ENCODE measurements around the gene CLTCL1. TPM values are rescaled to one million over a fixed set of nuclear protein-coding genes. Genes with fewer than 3 reads are reported as not detected.

The CLTCL1 gene
- total RNA-seq, 1 experiment from 2014 or later: 7.9 TPM

DNA sequence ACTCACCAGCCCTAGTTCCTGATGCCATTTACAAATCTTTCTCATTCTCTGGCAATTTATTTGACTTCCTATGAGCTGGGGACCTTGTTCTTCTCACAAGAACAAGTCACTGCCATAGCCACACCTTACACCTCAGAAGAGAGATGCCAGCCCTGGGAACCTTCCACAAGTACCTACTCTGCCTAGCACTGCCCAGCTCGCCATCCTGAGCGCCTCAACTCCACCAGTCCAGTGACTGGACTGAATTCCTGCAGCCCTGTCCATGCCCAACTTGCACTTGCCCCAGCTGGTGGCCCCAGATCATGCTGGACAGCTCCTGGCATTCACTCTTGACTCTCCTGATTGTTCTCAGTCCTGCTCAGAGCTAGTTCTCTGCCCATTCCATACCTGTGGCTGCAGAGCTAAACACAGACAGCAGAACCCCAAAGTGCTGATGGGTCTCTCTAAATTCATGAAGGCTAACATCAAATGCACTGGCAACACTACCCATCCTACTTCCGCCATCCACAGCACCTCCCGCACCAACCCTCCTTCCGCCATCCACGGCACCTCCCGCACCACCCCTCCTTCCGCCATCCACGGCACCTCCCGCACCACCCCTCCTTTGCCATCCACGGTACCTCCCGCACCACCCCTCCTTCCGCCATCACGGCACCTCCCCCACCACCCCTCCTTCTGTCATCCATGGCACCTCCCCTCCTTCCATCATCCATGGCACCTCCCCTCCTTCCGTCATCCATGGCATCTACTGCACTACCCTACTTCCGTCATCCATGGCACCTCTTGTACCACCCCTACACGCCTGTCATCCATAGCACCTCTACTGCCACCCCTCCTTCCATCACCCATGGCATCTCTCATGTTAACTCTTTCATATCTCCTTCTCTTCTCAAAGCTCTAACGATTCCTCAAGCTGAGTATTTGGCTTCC lies 89.4 kb downstream of the CLTCL1 start:
- ChIA-PET POLR2A (no interaction called here), CTCF (interaction anchor here (0.6 kb wide), 1 partner anchor 1216 kb away, joined by 9 read pairs; no protein-coding TSS in a partner anchor)
- Histone ChIP-seq H3K36me3 (ENCODE audit: control insufficient read depth, insufficient read depth, low read length) (no peaks in the 10 kb centered on the region), H3K27me3 (replicated peaks; ENCODE audit: control insufficient read depth, insufficient read depth, low read length) (no peaks in the 10 kb centered on the region), H3K9me3 (no peaks in the 10 kb centered on the region), H3K4me1 (no peaks in the 10 kb centered on the region), H3K4me3 (ENCODE audit: low read depth, low read length) (no peak overlapping the region)
- Mint-ChIP-seq H3K27me3 (ENCODE audit: insufficient read depth, unreplicated experiment) (no peaks in the 10 kb centered on the region), H3K36me3 (ENCODE audit: insufficient read depth, unreplicated experiment) (peaks cover 7% of the 10 kb centered on the region), H3K9me3 (ENCODE audit: unreplicated experiment) (no peaks in the 10 kb centered on the region), H3K4me3 (ENCODE audit: unreplicated experiment) (no peak overlapping the region), H3K4me1 (ENCODE audit: low read depth, unreplicated experiment) (no peaks in the 10 kb centered on the region), H3K27ac (ENCODE audit: unreplicated experiment) (no peak overlapping the region)
- no TSS peak for BruUV-seq (replicated peaks)
- no peak for DNase-seq
- TF ChIP-seq, protein P1, sequence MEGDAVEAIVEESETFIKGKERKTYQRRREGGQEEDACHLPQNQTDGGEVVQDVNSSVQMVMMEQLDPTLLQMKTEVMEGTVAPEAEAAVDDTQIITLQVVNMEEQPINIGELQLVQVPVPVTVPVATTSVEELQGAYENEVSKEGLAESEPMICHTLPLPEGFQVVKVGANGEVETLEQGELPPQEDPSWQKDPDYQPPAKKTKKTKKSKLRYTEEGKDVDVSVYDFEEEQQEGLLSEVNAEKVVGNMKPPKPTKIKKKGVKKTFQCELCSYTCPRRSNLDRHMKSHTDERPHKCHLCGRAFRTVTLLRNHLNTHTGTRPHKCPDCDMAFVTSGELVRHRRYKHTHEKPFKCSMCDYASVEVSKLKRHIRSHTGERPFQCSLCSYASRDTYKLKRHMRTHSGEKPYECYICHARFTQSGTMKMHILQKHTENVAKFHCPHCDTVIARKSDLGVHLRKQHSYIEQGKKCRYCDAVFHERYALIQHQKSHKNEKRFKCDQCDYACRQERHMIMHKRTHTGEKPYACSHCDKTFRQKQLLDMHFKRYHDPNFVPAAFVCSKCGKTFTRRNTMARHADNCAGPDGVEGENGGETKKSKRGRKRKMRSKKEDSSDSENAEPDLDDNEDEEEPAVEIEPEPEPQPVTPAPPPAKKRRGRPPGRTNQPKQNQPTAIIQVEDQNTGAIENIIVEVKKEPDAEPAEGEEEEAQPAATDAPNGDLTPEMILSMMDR (IDR thresholded peaks at IDR 0.05; ENCODE audit: insufficient read depth in 1 of 2, low read depth in 1 of 2, low read length in 1 of 2, severe bottlenecking in 1 of 2, unreplicated experiment in 1 of 2): no peak
- intact Hi-C loops (cut with micrococcal nuclease; ENCODE audit: unreplicated experiment): no loop called here

- H3K9me3 ChIP-seq: no peaks in the 10 kb centered on the region
- peaks cover 7% of the 10 kb centered on the region for H3K36me3 Mint-ChIP-seq (ENCODE audit: insufficient read depth, unreplicated experiment)
- no TSS peak for BruUV-seq (replicated peaks)
- H3K4me1 Mint-ChIP-seq (ENCODE audit: low read depth, unreplicated experiment): no peaks in the 10 kb centered on the region
- no peaks in the 10 kb centered on the region for H3K27me3 ChIP-seq (replicated peaks; ENCODE audit: control insufficient read depth, insufficient read depth, low read length)
- no peaks in the 10 kb centered on the region; the same call in 1 of the 2 replicates for H3K36me3 ChIP-seq (ENCODE audit: control insufficient read depth, insufficient read depth, low read length)
- H3K27me3 Mint-ChIP-seq (ENCODE audit: insufficient read depth, unreplicated experiment): no peaks in the 10 kb centered on the region
- TF ChIP-seq, protein P1 (IDR thresholded peaks at IDR 0.05; ENCODE audit: insufficient read depth in 1 of 2, low read depth in 1 of 2, low read length in 1 of 2, severe bottlenecking in 1 of 2, unreplicated experiment in 1 of 2): no peak
- CTCF ChIA-PET: interaction anchor here (0.6 kb wide), 1 partner anchor 1217 kb away, joined by 9 read pairs; no protein-coding TSS in a partner anchor
- no peaks in the 10 kb centered on the region for H3K9me3 Mint-ChIP-seq (ENCODE audit: unreplicated experiment)
- H3K4me3 ChIP-seq (ENCODE audit: low read depth, low read length): no peak overlapping the region
- no peaks in the 10 kb centered on the region for H3K4me1 ChIP-seq
- H3K4me3 Mint-ChIP-seq (ENCODE audit: unreplicated experiment): no peak overlapping the region
- DNase-seq: no peak
- intact Hi-C loops (cut with micrococcal nuclease; ENCODE audit: unreplicated experiment): no loop called here
- no peak overlapping the region for H3K27ac Mint-ChIP-seq (ENCODE audit: unreplicated experiment)
- POLR2A ChIA-PET: no interaction called here
These were observed 90.2 kb downstream of the CLTCL1 start for GRCh38 chr22:19201130-19201868.

DNA sequence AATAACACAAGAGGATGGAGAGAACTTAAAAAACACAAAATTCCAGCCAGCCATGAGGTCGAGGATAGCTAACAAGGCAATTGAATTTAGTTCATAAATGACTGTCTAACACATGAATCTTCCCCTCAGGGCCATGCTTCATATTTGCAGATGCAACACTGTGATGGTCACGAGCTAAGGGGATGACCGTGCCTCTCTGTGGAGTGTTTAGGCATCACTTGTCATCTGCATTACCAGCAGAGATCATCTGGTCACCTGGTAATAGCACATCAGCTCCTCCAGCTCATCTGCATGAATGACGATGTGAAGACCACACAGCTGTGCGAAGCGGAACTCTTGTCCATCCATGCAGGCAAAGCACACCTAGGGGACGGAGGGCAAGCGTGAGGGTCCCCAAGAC lies 92.0 kb downstream of the CLTCL1 start:
- intact Hi-C loops (cut with micrococcal nuclease; ENCODE audit: unreplicated experiment): no loop called here
- Histone ChIP-seq H3K4me3 (ENCODE audit: low read depth, low read length) (no peak overlapping the region), H3K9me3 (no peaks in the 10 kb centered on the region), H3K36me3 (ENCODE audit: control insufficient read depth, insufficient read depth, low read length) (no peaks in the 10 kb centered on the region; the same call in 1 of the 2 replicates), H3K27me3 (replicated peaks; ENCODE audit: control insufficient read depth, insufficient read depth, low read length) (no peaks in the 10 kb centered on the region), H3K4me1 (no peaks in the 10 kb centered on the region)
- no peak for DNase-seq
- TF ChIP-seq, protein P1 (IDR thresholded peaks at IDR 0.05; ENCODE audit: insufficient read depth in 1 of 2, low read depth in 1 of 2, low read length in 1 of 2, severe bottlenecking in 1 of 2, unreplicated experiment in 1 of 2): no peak
- no peaks in the 10 kb centered on the region for H3K4me1 Mint-ChIP-seq (ENCODE audit: low read depth, unreplicated experiment)
- H3K9me3 Mint-ChIP-seq (ENCODE audit: unreplicated experiment): no peaks in the 10 kb centered on the region
- peaks cover 7% of the 10 kb centered on the region for H3K36me3 Mint-ChIP-seq (ENCODE audit: insufficient read depth, unreplicated experiment)
- ChIA-PET CTCF (no interaction called here), POLR2A (no interaction called here)
- no TSS peak for BruUV-seq (replicated peaks)
- no peak overlapping the region for H3K27ac Mint-ChIP-seq (ENCODE audit: unreplicated experiment)
- H3K4me3 Mint-ChIP-seq (ENCODE audit: unreplicated experiment): no peak overlapping the region
- H3K27me3 Mint-ChIP-seq (ENCODE audit: insufficient read depth, unreplicated experiment): no peaks in the 10 kb centered on the region

All from Caco-2 (cell line).